Stimulated activated naive B cell treated with anti-CD40 and anti-IgM and Interleukin-4, amounts not matched to agents 10 μg/mL and 1 μg/mL and 100 μg/mL, for 72 hours (primary cell): ENCODE results near the gene BRIP1.
"Not testable (repeated sequence)": the region's sequence is repeated elsewhere in the genome, so short reads cannot be mapped to it uniquely, and the experiment has no call there.

Experiments
- ATAC-seq, 2 donors: fragments of 150-1000 bp; cut with Tn5 transposase; replicated peaks; 2 replicates each; pipeline ENCODE4 v1.10.0; 2021; ENCODE audit warnings: moderate library complexity in 1 of 2
- DNase-seq: peaks from one replicate; pipeline ENCODE4 v3.0.0; 2021
- H3K27ac Mint-ChIP-seq: one replicate; pipeline ENCODE4 v1.8.0; 2022; ENCODE audit warnings: mild to moderate bottlenecking, mixed read lengths
- H3K27me3 Mint-ChIP-seq, 2 donors: one replicate each; pipeline ENCODE4 v1.8.0; 2022; ENCODE audit warnings: mixed read lengths in 2 of 2
- H3K36me3 Mint-ChIP-seq, 2 donors: one replicate each; pipeline ENCODE4 v1.8.0; 2022; ENCODE audit warnings: mixed read lengths in 2 of 2, mild to moderate bottlenecking in 1 of 2
- H3K4me1 Mint-ChIP-seq, 2 donors: one replicate each; pipeline ENCODE4 v1.8.0; 2022; ENCODE audit warnings: mixed read lengths in 2 of 2, mild to moderate bottlenecking in 1 of 2
- H3K4me3 Mint-ChIP-seq, 2 donors: one replicate each; pipeline ENCODE4 v1.8.0; 2022; ENCODE audit warnings: mild to moderate bottlenecking in 2 of 2, mixed read lengths in 2 of 2, moderate library complexity in 1 of 2
- H3K9me3 Mint-ChIP-seq, 2 donors: one replicate each; pipeline ENCODE4 v1.8.0; 2022; ENCODE audit warnings: mixed read lengths in 2 of 2, mild to moderate bottlenecking in 1 of 2

BRIP1 gene

DNA sequence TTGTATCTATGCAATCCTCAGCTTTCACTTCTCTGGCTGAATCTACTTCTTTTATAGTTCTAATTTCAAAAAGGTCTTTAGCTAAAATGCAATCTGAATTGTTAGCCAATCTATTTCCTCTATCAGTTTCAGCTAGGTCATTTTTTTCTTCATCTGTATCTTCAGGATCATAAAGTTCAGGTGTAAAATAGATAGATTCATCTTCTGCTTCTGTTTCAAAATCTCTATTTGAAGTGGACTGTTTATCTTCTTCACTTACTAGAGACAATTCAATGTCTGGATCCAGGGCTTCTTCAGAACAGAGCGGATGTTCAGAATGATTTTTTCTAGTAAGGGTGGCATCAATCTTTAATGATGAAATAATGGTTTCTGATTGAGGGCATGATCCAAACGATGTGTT, 179.9 kb downstream of the BRIP1 start:
- no peak for DNase-seq
- Mint-ChIP-seq H3K4me1 (no peaks in the 10 kb centered on the region), H3K4me3 (no peak overlapping the region), H3K27ac (no peak overlapping the region), H3K36me3 (peaks cover 1 to 8% of the 10 kb centered on the region in 2 donors), H3K27me3 (no peaks in the 10 kb centered on the region), H3K9me3 (peaks cover 0 to 3% of the 10 kb centered on the region in 2 donors)
- no peak for ATAC-seq

DNA sequence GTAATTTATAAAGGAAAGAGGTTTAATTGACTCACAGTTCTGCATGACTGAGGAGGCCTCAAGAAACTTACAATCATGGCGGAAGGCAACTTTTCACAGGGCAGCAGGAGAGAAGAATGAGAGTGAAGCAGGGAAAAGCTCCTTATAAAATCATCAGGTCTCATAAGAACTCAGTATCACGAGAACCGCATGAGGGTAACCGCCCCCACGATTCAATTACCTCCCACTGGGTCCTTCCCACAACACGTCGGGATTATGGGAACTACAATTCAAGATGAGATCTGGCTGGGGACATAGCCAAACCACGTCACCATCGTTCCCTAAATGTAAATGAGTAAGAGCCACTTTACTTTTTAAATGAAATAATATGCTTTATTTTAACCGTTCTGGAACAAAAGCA, 182.4 kb downstream of the BRIP1 start:
- peaks cover 0 to 1% of the 10 kb centered on the region in 2 donors for H3K36me3 Mint-ChIP-seq
- H3K4me1 Mint-ChIP-seq: no peaks in the 10 kb centered on the region
- H3K4me3 Mint-ChIP-seq: no peak overlapping the region
- ATAC-seq (no peak), DNase-seq (no peak)
- no peaks in the 10 kb centered on the region for H3K27me3 Mint-ChIP-seq
- H3K9me3 Mint-ChIP-seq: peaks cover 0 to 3% of the 10 kb centered on the region in 2 donors
- no peak overlapping the region for H3K27ac Mint-ChIP-seq

DNA sequence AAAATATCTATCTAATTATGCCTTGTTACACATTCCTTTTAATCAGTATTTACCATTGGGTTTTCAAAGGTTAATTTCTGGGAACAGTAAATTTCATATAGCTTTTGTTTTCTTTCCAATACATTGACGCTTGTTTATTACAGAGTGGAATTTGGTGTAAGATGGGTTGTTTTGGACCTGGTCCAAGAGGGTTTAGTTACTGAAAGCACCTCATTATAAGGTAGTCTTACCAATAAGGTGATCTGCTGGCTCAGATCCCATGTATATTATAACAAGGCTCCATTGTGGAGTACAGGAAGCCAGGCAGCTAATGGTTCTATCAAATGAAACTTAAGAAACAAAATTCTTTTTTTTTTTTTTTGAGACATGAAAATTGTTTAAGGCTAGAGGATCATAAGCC, 185.0 kb downstream of the BRIP1 start:
- Mint-ChIP-seq H3K4me3 (no peak overlapping the region), H3K4me1 (no peaks in the 10 kb centered on the region), H3K27me3 (no peaks in the 10 kb centered on the region), H3K27ac (no peak overlapping the region), H3K36me3 (peaks cover 0 to 1% of the 10 kb centered on the region in 2 donors), H3K9me3 (peaks cover 0 to 3% of the 10 kb centered on the region in 2 donors)
- ATAC-seq: no peak
- no peak for DNase-seq

GRCh38 chr17:61677150-61677811, 186.0 kb downstream of the BRIP1 start:
- not testable (repeated sequence) for H3K4me1 Mint-ChIP-seq, H3K27me3 Mint-ChIP-seq

DNA sequence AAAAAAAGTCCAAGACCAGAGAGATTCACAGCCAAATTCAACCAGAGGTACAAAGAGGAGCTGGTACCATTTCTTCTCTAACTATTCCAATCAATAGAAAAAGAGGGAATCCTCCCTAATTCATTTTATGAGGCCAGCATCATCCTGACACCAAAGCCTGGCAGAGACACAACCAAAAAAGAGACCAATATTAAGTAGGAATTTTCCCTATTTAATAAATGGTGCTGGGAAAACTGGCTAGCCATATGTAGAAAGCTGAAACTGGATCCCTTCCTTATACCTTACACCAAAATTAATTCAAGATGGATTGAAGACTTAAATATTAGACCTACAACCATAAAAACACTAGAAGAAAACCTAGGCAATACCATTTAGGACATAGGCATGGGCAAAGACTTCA, 186.8 kb downstream of the BRIP1 start:
- H3K27me3 Mint-ChIP-seq, H3K4me1 Mint-ChIP-seq, H3K27ac Mint-ChIP-seq, ATAC-seq, H3K4me3 Mint-ChIP-seq, H3K9me3 Mint-ChIP-seq, DNase-seq, H3K36me3 Mint-ChIP-seq: not testable (repeated sequence)

More at GRCh38 chr17:61677150-61677811, 186.0 kb downstream of the BRIP1 start:
- not testable (repeated sequence) for H3K9me3 Mint-ChIP-seq, H3K27ac Mint-ChIP-seq, H3K36me3 Mint-ChIP-seq, ATAC-seq, DNase-seq, H3K4me3 Mint-ChIP-seq

DNA sequence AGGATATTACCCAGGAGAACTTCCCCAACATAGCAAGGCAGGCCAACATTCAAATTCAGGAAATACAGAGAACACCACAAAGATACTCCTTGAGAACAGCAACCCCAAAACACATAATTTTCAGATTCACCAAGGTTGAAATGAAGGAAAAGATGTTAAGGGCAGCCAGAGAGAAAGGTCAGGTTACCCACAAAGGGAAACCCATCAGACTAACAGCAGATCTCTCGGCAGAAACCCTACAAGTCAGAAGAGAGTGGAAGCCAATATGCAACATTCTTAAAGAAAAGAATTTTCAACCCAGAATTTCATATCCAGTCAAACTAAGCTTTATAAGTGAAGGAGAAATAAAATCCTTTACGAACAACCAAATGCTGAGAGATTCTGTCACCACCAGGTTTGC, 188.7 kb downstream of the BRIP1 start:
- not testable (repeated sequence) for H3K9me3 Mint-ChIP-seq, H3K4me1 Mint-ChIP-seq, DNase-seq, H3K4me3 Mint-ChIP-seq, H3K27me3 Mint-ChIP-seq, H3K27ac Mint-ChIP-seq, H3K36me3 Mint-ChIP-seq, ATAC-seq

- not testable (repeated sequence) for H3K27me3 Mint-ChIP-seq, ATAC-seq, H3K9me3 Mint-ChIP-seq, H3K27ac Mint-ChIP-seq, H3K4me3 Mint-ChIP-seq, DNase-seq, H3K4me1 Mint-ChIP-seq, H3K36me3 Mint-ChIP-seq
These were observed 190.1 kb downstream of the BRIP1 start for GRCh38 chr17:61673019-61673897.

DNA sequence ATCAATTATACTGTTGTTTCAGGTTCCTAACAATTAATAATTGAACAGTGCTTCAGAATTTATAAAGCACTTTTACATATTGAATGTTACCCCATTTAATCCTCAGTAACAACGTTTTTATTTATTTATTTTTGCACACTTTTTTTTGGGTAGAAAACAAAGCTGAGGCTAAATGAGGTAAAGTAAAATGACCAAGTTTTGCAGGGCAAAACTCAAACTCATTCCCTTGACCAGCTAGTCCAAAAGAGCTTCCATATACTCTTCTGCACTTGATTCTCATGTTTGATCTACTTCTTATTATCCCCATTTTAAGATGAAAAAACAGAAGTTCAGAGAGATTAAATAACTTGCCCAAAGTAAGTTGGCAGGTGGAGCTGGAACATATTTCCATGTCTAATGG, 191.2 kb downstream of the BRIP1 start:
- ATAC-seq: no peak
- DNase-seq: no peak
- Mint-ChIP-seq H3K4me3 (no peak overlapping the region), H3K27me3 (peaks cover 0 to 3% of the 10 kb centered on the region in 2 donors), H3K36me3 (no peaks in the 10 kb centered on the region), H3K27ac (no peak overlapping the region), H3K4me1 (no peaks in the 10 kb centered on the region), H3K9me3 (no peaks in the 10 kb centered on the region)

- Mint-ChIP-seq H3K36me3 (no peaks in the 10 kb centered on the region), H3K4me3 (no peak overlapping the region), H3K27me3 (peaks cover 4 to 7% of the 10 kb centered on the region in 2 donors), H3K27ac (no peak overlapping the region), H3K9me3 (no peaks in the 10 kb centered on the region), H3K4me1 (no peaks in the 10 kb centered on the region)
- DNase-seq (no peak), ATAC-seq (no peak)
These were observed 192.6 kb downstream of the BRIP1 start for GRCh38 chr17:61670691-61671090.

GRCh38 chr17:61669522-61669921, 193.8 kb downstream of the BRIP1 start:
- Mint-ChIP-seq H3K27ac (no peak overlapping the region), H3K36me3 (peaks cover 0 to 3% of the 10 kb centered on the region in 2 donors), H3K27me3 (peaks cover 11% of the 10 kb centered on the region in 2 donors), H3K4me1 (no peaks in the 10 kb centered on the region), H3K4me3 (no peak overlapping the region), H3K9me3 (peaks cover 0 to 3% of the 10 kb centered on the region in 2 donors)
- DNase-seq: no peak
- ATAC-seq: no peak

- Mint-ChIP-seq H3K27ac (no peak overlapping the region), H3K9me3 (peaks cover 0 to 3% of the 10 kb centered on the region in 2 donors), H3K36me3 (peaks cover 0 to 3% of the 10 kb centered on the region in 2 donors), H3K4me1 (no peaks in the 10 kb centered on the region), H3K27me3 (peaks cover 11 to 12% of the 10 kb centered on the region in 2 donors), H3K4me3 (no peak overlapping the region)
- no peak for DNase-seq
- no peak for ATAC-seq
These were observed 194.8 kb downstream of the BRIP1 start for GRCh38 chr17:61668486-61668885.

GRCh38 chr17:61666406-61667088, 196.8 kb downstream of the BRIP1 start:
- not testable (repeated sequence) for ATAC-seq, H3K9me3 Mint-ChIP-seq, H3K27ac Mint-ChIP-seq, DNase-seq, H3K4me1 Mint-ChIP-seq, H3K36me3 Mint-ChIP-seq, H3K4me3 Mint-ChIP-seq
- peaks cover 12 to 24% of the 10 kb centered on the region in 2 donors for H3K27me3 Mint-ChIP-seq

GRCh38 chr17:61663310-61663709, 200.0 kb downstream of the BRIP1 start:
- no peak overlapping the region for H3K4me3 Mint-ChIP-seq
- H3K27ac Mint-ChIP-seq: no peak overlapping the region
- peaks cover 0 to 3% of the 10 kb centered on the region in 2 donors for H3K36me3 Mint-ChIP-seq
- DNase-seq (no peak), ATAC-seq (no peak)
- H3K9me3 Mint-ChIP-seq: peaks cover 0 to 3% of the 10 kb centered on the region in 2 donors
- H3K4me1 Mint-ChIP-seq: no peaks in the 10 kb centered on the region
- H3K27me3 Mint-ChIP-seq: peaks cover 9 to 24% of the 10 kb centered on the region in 2 donors

DNA sequence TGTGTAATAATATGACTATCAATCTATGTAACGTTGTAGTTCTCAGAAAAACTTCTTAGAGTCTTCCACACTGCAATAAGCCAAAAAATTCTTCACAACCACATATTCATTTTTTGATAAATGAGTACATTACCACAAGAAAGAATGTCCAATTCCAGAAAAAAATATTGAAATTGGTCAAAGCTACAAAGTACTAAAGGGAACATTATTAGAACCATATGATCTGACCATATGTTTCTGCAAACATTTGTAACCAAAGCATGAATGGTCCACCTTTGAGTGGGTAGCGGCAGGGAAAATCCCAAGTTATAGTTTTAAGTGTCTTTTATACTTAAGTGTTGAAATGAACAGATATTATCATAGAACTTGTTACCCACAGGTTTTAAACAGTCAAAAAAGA, 200.6 kb downstream of the BRIP1 start:
- peaks cover 9 to 24% of the 10 kb centered on the region in 2 donors for H3K27me3 Mint-ChIP-seq
- H3K36me3 Mint-ChIP-seq: peaks cover 0 to 3% of the 10 kb centered on the region in 2 donors
- H3K4me1 Mint-ChIP-seq: no peaks in the 10 kb centered on the region
- ATAC-seq: no peak
- H3K4me3 Mint-ChIP-seq: no peak overlapping the region
- peaks cover 0 to 3% of the 10 kb centered on the region in 2 donors for H3K9me3 Mint-ChIP-seq
- no peak overlapping the region for H3K27ac Mint-ChIP-seq
- no peak for DNase-seq
